A673 (cell line): ENCODE data around the gene ALDH1A3. TPM values are rescaled to one million over a fixed set of nuclear protein-coding genes. Genes with fewer than 3 reads are reported as not detected.

ENCODE experiments used
- BruUV-seq: library from RNA; stranded (reverse); fragments of 400-500 nt; replicated peaks from 2 replicates; lab custom pipeline; 2021; lab: Mats Ljungman, UMichigan
- CTCF ChIA-PET: fragments of 300-600 bp; sonication (Branson Sonifier 250); formaldehyde crosslinking; loops from one replicate; lab custom pipeline; 2022; ENCODE audit warnings: antibody characterized with exemption; lab: Charles Lee
- POLR2A ChIA-PET: fragments of 300-600 bp; sonication (Branson Sonifier 250); formaldehyde crosslinking; loops from one replicate; lab custom pipeline; 2022; ENCODE audit warnings: antibody characterized with exemption; ENCODE audit not compliant: low non-redundant PET; lab: Charles Lee
- DNase-seq: peaks from one replicate; pipeline ENCODE4 v3.0.0-alpha.2; 2015; ENCODE audit warnings: low spot score
- H3K27ac ChIP-seq: fragments of 200-600 bp; sonication (generic); 2 replicates; pipeline ENCODE4 v1.5.1; 2016; ENCODE audit warnings: mixed run types, low read depth, mild to moderate bottlenecking, mixed read lengths, antibody characterized with exemption, low read length; ENCODE audit not compliant: poor library complexity, severe bottlenecking
- H3K27me3 ChIP-seq: fragments of 200-600 bp; sonication (generic); replicated peaks from 2 replicates; pipeline ENCODE4 v1.6.1; 2017; ENCODE audit warnings: mixed run types, low read depth, mild to moderate bottlenecking, mixed read lengths, antibody characterized with exemption, low read length; ENCODE audit not compliant: insufficient read depth, poor library complexity
- H3K36me3 ChIP-seq: fragments of 200-600 bp; sonication (generic); 2 replicates; pipeline ENCODE4 v1.6.1; 2016; ENCODE audit warnings: mixed run types, mild to moderate bottlenecking, mixed read lengths, antibody characterized with exemption, low read length; ENCODE audit not compliant: insufficient read depth, poor library complexity, severe bottlenecking
- H3K4me1 ChIP-seq: fragments of 200-600 bp; sonication (generic); 2 replicates; pipeline ENCODE4 v1.6.1; 2017; ENCODE audit warnings: mixed run types, mild to moderate bottlenecking, mixed read lengths, antibody characterized with exemption, low read length; ENCODE audit not compliant: insufficient read depth, poor library complexity, severe bottlenecking
- H3K4me3 ChIP-seq: fragments of 200-600 bp; sonication (generic); 2 replicates; pipeline ENCODE4 v1.5.1; 2016; ENCODE audit warnings: low read depth, mixed run types, mild to moderate bottlenecking, mixed read lengths, low read length; ENCODE audit not compliant: poor library complexity, severe bottlenecking
- H3K9me3 ChIP-seq: fragments of 200-600 bp; sonication (generic); 2 replicates; pipeline ENCODE4 v1.6.1; 2016; ENCODE audit warnings: mixed run types, low read depth, mild to moderate bottlenecking, mixed read lengths, antibody characterized with exemption, low read length; ENCODE audit not compliant: poor library complexity, severe bottlenecking
- CTCF ChIP-seq: fragments of 300-800, 200-600 bp; sonication (generic); conservative IDR thresholded peaks from 2 replicates; pipeline ENCODE4 v1.5.1; 2017; ENCODE audit warnings: low read depth, mild to moderate bottlenecking, antibody characterized with exemption, low read length, moderate library complexity, mixed read lengths
- EZH2 ChIP-seq: fragments of 200-600 bp; sonication (generic); IDR thresholded peaks from 2 replicates; pipeline ENCODE4 v1.6.1; 2017; ENCODE audit warnings: borderline replicate concordance, low read depth, mild to moderate bottlenecking, mixed read lengths, antibody characterized with exemption, low read length; ENCODE audit not compliant: poor library complexity, severe bottlenecking
- intact Hi-C: fragments of 100-400 bp; cut with micrococcal nuclease; formaldehyde crosslinking; loops from one replicate; pipeline ENCODE4 v1.10.0; 2022; ENCODE audit not compliant: unreplicated experiment
- total RNA-seq: library from RNA; stranded (reverse); gene quantifications from 2 replicates; pipeline ENCODE4 v1.2.3, GENCODE V29; 2021

The ALDH1A3 gene
- total RNA-seq, 1 experiment from 2014 or later: 0.19 TPM

- no peak overlapping the region for H3K27ac ChIP-seq
- H3K4me1 ChIP-seq: no peaks in the 10 kb centered on the region
- peak overlapping the region; percentile 51 for H3K4me3 ChIP-seq
- POLR2A ChIA-PET: no interaction called here
- CTCF ChIA-PET: interaction anchor here (1.5 to 3.5 kb wide), 2 partner anchors 16 to 89 kb away, joined by 3 to 46 read pairs; no protein-coding TSS in a partner anchor
- peak; percentile 89 for DNase-seq
- intact Hi-C loops: loop anchor here (1.0 to 10.0 kb wide), 3 partner anchors 89 to 337 kb away; partner anchors contain the start of gene CHSY1
- BruUV-seq: no TSS peak
- TF ChIP-seq EZH2: no peak
- peak; percentile 92 for TF ChIP-seq CTCF
- H3K36me3 ChIP-seq: no peaks in the 10 kb centered on the region
- peaks cover 32% of the 10 kb centered on the region for H3K27me3 ChIP-seq
- H3K9me3 ChIP-seq: peaks cover 2% of the 10 kb centered on the region
These were observed 38.5 kb downstream of the ALDH1A3 start for GRCh38 chr15:100918034-100918689.

GRCh38 chr15:100918690-100919480 is 39.3 kb downstream of the ALDH1A3 start, which contains the start of gene LRRK1:
Gene LRRK1, plus strand, starts transcription at chr15:100919357. Its CDS starts 5,276 bp downstream, at chr15:100924633.
- peak; percentile 61 for DNase-seq
- intact Hi-C loops: loop anchor here (1.0 to 10.0 kb wide), 3 partner anchors 88 to 336 kb away; partner anchors contain the start of gene CHSY1

More at GRCh38 chr15:100918690-100919480, 39.3 kb downstream of the ALDH1A3 start, which contains the start of gene LRRK1:
- no peaks in the 10 kb centered on the region for H3K36me3 ChIP-seq
- H3K4me1 ChIP-seq: no peaks in the 10 kb centered on the region
- POLR2A ChIA-PET: no interaction called here
- H3K4me3 ChIP-seq: peak within 1 kb of the TSS; percentile 51
- H3K27ac ChIP-seq: peak within 1 kb of the TSS; percentile 52
- CTCF ChIA-PET: interaction anchor here (1.5 to 3.5 kb wide), 2 partner anchors 16 to 89 kb away, joined by 3 to 46 read pairs; no protein-coding TSS in a partner anchor
- TF ChIP-seq EZH2: no peak
- no peak for TF ChIP-seq CTCF
- TSS peak; percentile 33 for BruUV-seq
- peaks cover 32% of the 10 kb centered on the region for H3K27me3 ChIP-seq
- no peaks in the 10 kb centered on the region for H3K9me3 ChIP-seq
